ENCODE data around the gene MRPS26.

- no peak for TF ChIP-seq CTCF (IDR thresholded peaks at IDR 0.05)
- TF ChIP-seq POLR2A (IDR thresholded peaks at IDR 0.05) = no peak
Measured at GRCh38 chr20:3014662-3015061, 31.2 kb upstream of the MRPS26 start.

Data from Peyer's patch (tissue), 4 donors.